Measurements from ENCODE around the gene KLHL40.

DNA sequence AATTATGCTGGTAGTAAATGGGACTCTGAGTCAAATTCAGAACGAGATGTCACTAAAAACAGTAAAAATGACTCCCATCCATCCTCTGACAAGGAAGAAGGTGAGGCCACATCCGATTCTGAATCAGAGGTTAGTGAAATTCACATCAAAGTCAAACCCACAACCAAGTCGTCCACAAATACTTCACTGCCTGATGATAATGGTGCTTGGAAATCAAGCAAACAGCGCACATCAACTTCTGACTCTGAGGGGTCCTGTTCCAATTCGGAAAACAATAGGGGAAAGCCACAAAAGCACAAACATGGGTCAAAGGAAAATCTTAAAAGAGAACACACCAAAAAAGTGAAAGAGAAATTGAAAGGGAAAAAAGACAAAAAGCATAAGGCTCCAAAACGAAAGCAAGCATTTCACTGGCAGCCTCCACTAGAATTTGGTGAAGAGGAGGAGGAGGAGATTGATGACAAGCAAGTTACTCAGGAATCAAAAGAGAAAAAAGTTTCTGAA lies 46.9 kb upstream of the KLHL40 start:
- TF ChIP-seq, protein P1, sequence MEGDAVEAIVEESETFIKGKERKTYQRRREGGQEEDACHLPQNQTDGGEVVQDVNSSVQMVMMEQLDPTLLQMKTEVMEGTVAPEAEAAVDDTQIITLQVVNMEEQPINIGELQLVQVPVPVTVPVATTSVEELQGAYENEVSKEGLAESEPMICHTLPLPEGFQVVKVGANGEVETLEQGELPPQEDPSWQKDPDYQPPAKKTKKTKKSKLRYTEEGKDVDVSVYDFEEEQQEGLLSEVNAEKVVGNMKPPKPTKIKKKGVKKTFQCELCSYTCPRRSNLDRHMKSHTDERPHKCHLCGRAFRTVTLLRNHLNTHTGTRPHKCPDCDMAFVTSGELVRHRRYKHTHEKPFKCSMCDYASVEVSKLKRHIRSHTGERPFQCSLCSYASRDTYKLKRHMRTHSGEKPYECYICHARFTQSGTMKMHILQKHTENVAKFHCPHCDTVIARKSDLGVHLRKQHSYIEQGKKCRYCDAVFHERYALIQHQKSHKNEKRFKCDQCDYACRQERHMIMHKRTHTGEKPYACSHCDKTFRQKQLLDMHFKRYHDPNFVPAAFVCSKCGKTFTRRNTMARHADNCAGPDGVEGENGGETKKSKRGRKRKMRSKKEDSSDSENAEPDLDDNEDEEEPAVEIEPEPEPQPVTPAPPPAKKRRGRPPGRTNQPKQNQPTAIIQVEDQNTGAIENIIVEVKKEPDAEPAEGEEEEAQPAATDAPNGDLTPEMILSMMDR (conservative IDR thresholded peaks at IDR 0.05; ENCODE audit: low read depth, low read length) = no peak
- no peak for TF ChIP-seq EZH2 (IDR thresholded peaks at IDR 0.05; ENCODE audit: borderline replicate concordance, low read depth, low read length, poor library complexity, severe bottlenecking)
